Upper lobe of right lung (tissue), 1 donor: Measurements from ENCODE around the gene NOS3. TPM values are rescaled to one million over a fixed set of nuclear protein-coding genes. Genes with fewer than 3 reads are reported as not detected.

ENCODE experiments used
- ATAC-seq: fragments of 200-7000 bp; cut with Tn5 transposase; one replicate; pipeline ENCODE4 v1.9.1; 2020; ENCODE audit warnings: mild to moderate bottlenecking, moderate library complexity
- DNase-seq: peaks from one replicate; pipeline ENCODE4 v3.0.0-alpha.2; 2020
- H3K27ac ChIP-seq: fragments of 200-600 bp; one replicate; pipeline ENCODE4 v1.8.0; 2022
- H3K27me3 ChIP-seq: fragments of 200-600 bp; one replicate; pipeline ENCODE4 v1.8.0; 2022; ENCODE audit warnings: mild to moderate bottlenecking
- H3K36me3 ChIP-seq: fragments of 200-600 bp; one replicate; pipeline ENCODE4 v1.8.0; 2022
- H3K4me1 ChIP-seq: fragments of 200-600 bp; one replicate; pipeline ENCODE4 v1.8.0; 2022
- H3K4me3 ChIP-seq: fragments of 200-600 bp; one replicate; pipeline ENCODE4 v1.8.0; 2022; ENCODE audit warnings: mild to moderate bottlenecking
- H3K9me3 ChIP-seq: fragments of 200-600 bp; one replicate; pipeline ENCODE4 v1.8.0; 2022
- CTCF ChIP-seq: fragments of 200-600 bp; IDR thresholded peaks from one replicate; pipeline ENCODE4 v1.8.0; 2022; ENCODE audit warnings: antibody characterized with exemption
- intact Hi-C: fragments of 100-400 bp; cut with DNase I; formaldehyde crosslinking; loops from one replicate; pipeline ENCODE4 v1.11.0; 2022
- total RNA-seq: library from RNA; stranded (reverse); fragmentation: NEBNext Ultra II Directional; extraction: Animal tissue kit (Norgen Biotek cat#: 25700); gene quantifications from one replicate; pipeline ENCODE4 v1.2.1, GENCODE V29; 2021
- donor health status: DM: no; HTN: yes; CAD: no; lungs with severe emphysema.

NOS3 gene
- total RNA-seq, 1 donor from 2014 or later: 42.9 TPM

GRCh38 chr7:150954986-150955518 lies 35.8 kb upstream of the NOS3 start:
- Histone ChIP-seq H3K27me3 (peaks cover 35% of the 10 kb centered on the region), H3K4me1 (peaks cover 7% of the 10 kb centered on the region), H3K36me3 (no peaks in the 10 kb centered on the region), H3K9me3 (no peaks in the 10 kb centered on the region), H3K27ac (no peak overlapping the region), H3K4me3 (no peak overlapping the region)
- ATAC-seq (no peak), DNase-seq (no peak)
- intact Hi-C loops: no loop called here
- no peak for TF ChIP-seq CTCF

- H3K4me1 ChIP-seq: peaks cover 7% of the 10 kb centered on the region
- no peak for TF ChIP-seq CTCF
- H3K27ac ChIP-seq: no peak overlapping the region
- DNase-seq: no peak
- H3K27me3 ChIP-seq: peaks cover 39% of the 10 kb centered on the region
- no peaks in the 10 kb centered on the region for H3K36me3 ChIP-seq
- ATAC-seq: no peak
- no peak overlapping the region for H3K4me3 ChIP-seq
- intact Hi-C loops: no loop called here
- no peaks in the 10 kb centered on the region for H3K9me3 ChIP-seq
These were observed 35.1 kb upstream of the NOS3 start for GRCh38 chr7:150955519-150956394.

- no peak overlapping the region for H3K27ac ChIP-seq
- H3K4me1 ChIP-seq: peaks cover 7% of the 10 kb centered on the region
- no peak overlapping the region for H3K4me3 ChIP-seq
- H3K27me3 ChIP-seq: peaks cover 39% of the 10 kb centered on the region
- TF ChIP-seq CTCF: no peak
- ATAC-seq (no peak), DNase-seq (no peak)
- no peaks in the 10 kb centered on the region for H3K9me3 ChIP-seq
- no peaks in the 10 kb centered on the region for H3K36me3 ChIP-seq
- intact Hi-C loops: no loop called here
These were observed 34.3 kb upstream of the NOS3 start for GRCh38 chr7:150956395-150957132.

- Histone ChIP-seq H3K27ac (no peak overlapping the region), H3K9me3 (no peaks in the 10 kb centered on the region), H3K4me3 (no peak overlapping the region), H3K4me1 (peaks cover 7% of the 10 kb centered on the region), H3K27me3 (peaks cover 39% of the 10 kb centered on the region), H3K36me3 (no peaks in the 10 kb centered on the region)
- ATAC-seq: no peak
- no peak for TF ChIP-seq CTCF
- no peak for DNase-seq
- intact Hi-C loops: no loop called here
These were observed 33.4 kb upstream of the NOS3 start for GRCh38 chr7:150957133-150958020.

GRCh38 chr7:150958062-150958552 lies 32.7 kb upstream of the NOS3 start:
- Histone ChIP-seq H3K4me3 (no peak overlapping the region), H3K4me1 (peaks cover 13% of the 10 kb centered on the region), H3K9me3 (no peaks in the 10 kb centered on the region), H3K27me3 (peaks cover 39% of the 10 kb centered on the region), H3K27ac (no peak overlapping the region), H3K36me3 (no peaks in the 10 kb centered on the region)
- no peak for ATAC-seq
- TF ChIP-seq CTCF: no peak
- no peak for DNase-seq
- intact Hi-C loops: no loop called here
